ENCODE measurements around the gene GPANK1. TPM values are rescaled to one million over a fixed set of nuclear protein-coding genes. Genes with fewer than 3 reads are reported as not detected.

The GPANK1 gene
- total RNA-seq, 2 donors from 2014 or later = 14.7 to 20.0 TPM

- H3K4me3 ChIP-seq = no peak within 1 kb of the TSS
- H3K36me3 ChIP-seq = peaks cover 15% of the 10 kb centered on the region
- no peaks in the 10 kb centered on the region for H3K9me3 ChIP-seq
- peaks cover 0 to 43% of the 10 kb centered on the region in 2 donors for H3K4me1 ChIP-seq
- H3K27me3 ChIP-seq = no peaks in the 10 kb centered on the region
- no peak within 1 kb of the TSS for H3K27ac ChIP-seq
- no peak for TF ChIP-seq CTCF (IDR thresholded peaks at IDR 0.05)
- DNase-seq (ENCODE audit: low spot score) = no peak
These were observed 9.2 kb downstream of the GPANK1 start, which contains the start of gene APOM for GRCh38 chr6:31655349-31656237. TSS of gene APOM (plus strand) at chr6:31655894. CDS start at chr6:31655967, 73 bp downstream.

- peaks cover 0 to 40% of the 10 kb centered on the region in 2 donors for H3K4me1 ChIP-seq
- no peaks in the 10 kb centered on the region for H3K27me3 ChIP-seq
- no peak overlapping the region for H3K27ac ChIP-seq
- no peak for DNase-seq (ENCODE audit: low spot score)
- no peak for TF ChIP-seq CTCF (IDR thresholded peaks at IDR 0.05)
- peaks cover 24% of the 10 kb centered on the region for H3K36me3 ChIP-seq
- H3K9me3 ChIP-seq = no peaks in the 10 kb centered on the region
- H3K4me3 ChIP-seq = no peak overlapping the region
These were observed 10.0 kb downstream of the GPANK1 start for GRCh38 chr6:31654574-31655348.

DNA sequence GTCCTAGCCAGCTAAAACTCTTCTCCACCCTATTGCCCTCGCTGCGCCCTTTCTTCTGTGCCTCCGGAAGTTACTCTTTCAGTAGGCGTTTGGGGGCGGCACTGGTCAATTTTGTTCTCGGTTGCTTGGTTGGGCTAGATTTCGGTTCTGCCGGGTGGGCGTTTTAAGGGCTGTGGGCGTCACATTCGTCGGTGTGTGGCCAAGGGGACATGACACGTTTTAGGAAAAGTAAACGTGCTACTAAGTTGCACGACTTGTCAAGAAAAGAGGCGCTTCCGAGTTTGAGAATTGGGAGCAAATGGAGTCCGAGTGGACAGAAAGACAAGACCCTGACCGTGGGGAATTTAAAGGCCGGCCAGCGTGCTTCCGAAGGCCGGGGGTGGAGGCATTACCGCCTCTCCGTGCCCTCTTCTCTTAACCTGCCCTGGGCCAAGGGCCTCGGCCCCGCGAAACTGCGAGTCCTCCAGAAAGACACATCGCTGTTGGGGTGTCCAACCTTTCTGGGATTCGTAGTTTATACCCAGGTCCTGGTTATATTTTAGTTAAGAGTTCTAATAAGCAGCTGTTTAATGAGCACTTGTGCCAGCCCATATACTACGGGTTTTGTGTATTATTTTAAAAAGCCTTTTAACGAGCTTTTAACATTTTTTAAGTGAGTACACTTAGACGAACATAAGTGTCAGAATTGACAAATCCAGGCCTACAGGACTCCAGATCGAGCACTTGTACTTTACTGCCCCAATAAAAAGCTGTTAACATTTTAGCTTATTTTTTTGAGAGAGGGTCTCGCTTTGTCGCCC lies 11.7 kb downstream of the GPANK1 start:
- H3K4me1 ChIP-seq = peaks cover 0 to 24% of the 10 kb centered on the region in 2 donors
- peak in 1 of 2 donors; percentile 30 for TF ChIP-seq CTCF (IDR thresholded peaks at IDR 0.05)
- no peaks in the 10 kb centered on the region for H3K9me3 ChIP-seq
- peak; percentile 93 for DNase-seq (ENCODE audit: low spot score)
- H3K27ac ChIP-seq = peak overlapping the region; percentile 97 to 98
- H3K4me3 ChIP-seq = peak overlapping the region; percentile 72 to 81
- no peaks in the 10 kb centered on the region for H3K27me3 ChIP-seq
- H3K36me3 ChIP-seq = peaks cover 38% of the 10 kb centered on the region

DNA sequence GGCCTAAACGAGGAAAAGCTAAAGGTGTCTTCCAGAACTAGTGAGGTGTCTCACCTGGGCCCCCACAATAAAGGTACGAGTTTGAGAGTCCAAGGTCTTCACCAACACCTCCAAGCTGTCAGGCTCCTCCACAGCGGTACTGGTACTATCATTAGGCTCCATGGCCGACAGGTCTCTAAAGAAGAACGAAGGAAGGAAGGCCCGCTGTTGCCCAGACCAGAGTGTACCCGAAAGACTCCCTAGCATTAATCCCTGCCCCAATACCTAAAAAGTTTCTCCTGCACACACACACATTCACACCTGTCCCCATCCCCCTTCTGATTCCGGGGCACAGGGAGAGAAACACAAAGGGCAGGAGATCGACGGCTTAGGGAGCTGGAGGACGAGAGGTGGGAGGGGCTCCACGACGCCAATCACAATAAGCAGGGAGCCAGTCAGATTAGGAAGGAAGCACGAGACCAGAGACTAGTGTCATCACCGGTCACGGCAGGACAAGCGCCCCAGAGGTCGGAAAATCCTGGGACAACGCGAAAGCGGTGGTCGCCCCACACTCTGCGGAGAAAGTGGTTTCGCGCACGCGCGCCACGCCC lies 13.1 kb downstream of the GPANK1 start:
- Histone ChIP-seq H3K36me3 (peaks cover 43% of the 10 kb centered on the region), H3K27ac (peak overlapping the region; percentile 97 to 98), H3K9me3 (no peaks in the 10 kb centered on the region), H3K4me3 (peak overlapping the region; percentile 72 to 81), H3K27me3 (no peaks in the 10 kb centered on the region), H3K4me1 (peaks cover 0 to 21% of the 10 kb centered on the region in 2 donors)
- no peak for TF ChIP-seq CTCF (IDR thresholded peaks at IDR 0.05)
- DNase-seq (ENCODE audit: low spot score) = peak; percentile 85

DNA sequence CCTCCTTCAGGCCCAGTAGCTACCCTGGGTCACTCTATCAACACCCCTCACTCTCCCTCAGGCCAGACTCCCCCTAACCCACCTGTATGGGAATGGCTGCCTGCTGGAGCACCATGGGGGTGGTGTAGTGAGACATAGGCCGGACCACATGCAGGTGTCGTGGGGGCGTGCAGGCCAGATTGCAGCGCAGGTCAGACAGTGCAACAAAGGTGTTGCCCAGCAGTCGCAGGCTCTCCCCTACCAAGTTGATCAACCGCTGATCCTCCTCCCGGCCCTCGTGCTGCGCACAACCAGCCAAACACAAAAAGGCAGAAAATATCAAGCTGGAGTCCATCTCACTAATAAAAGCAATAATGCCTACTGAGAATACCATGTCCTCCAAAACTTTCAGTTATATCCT lies 19.5 kb downstream of the GPANK1 start:
- TF ChIP-seq CTCF (IDR thresholded peaks at IDR 0.05) = no peak
- DNase-seq (ENCODE audit: low spot score) = no peak

More for the DNA sequence above, 19.5 kb downstream of the GPANK1 start:
- H3K4me1 ChIP-seq = no peaks in the 10 kb centered on the region
- no peaks in the 10 kb centered on the region for H3K9me3 ChIP-seq
- H3K27me3 ChIP-seq = no peaks in the 10 kb centered on the region
- H3K4me3 ChIP-seq = no peak overlapping the region
- peaks cover 100% of the 10 kb centered on the region for H3K36me3 ChIP-seq
- no peak overlapping the region for H3K27ac ChIP-seq

Data from right atrium auricular region (tissue), 2 donors.